SK-MEL-5 (cell line): ENCODE results near the gene ARL15. TPM values are rescaled to one million over a fixed set of nuclear protein-coding genes. Genes with fewer than 3 reads are reported as not detected.

Experiments
- DNase-seq: peaks from one replicate; pipeline ENCODE4 v3.0.0-alpha.2; 2016; ENCODE audit warnings: low read depth, low spot score
- in situ Hi-C: cut with HindIII; loops from 2 replicates; pipeline ENCODE4 v1.10.0; 2016; ENCODE audit warnings: low sequenced_read_pairs, high pct_unique_total_duplicates, low pct_unique_long_range_greater_than_20kb
- total RNA-seq: library from RNA; depleted of rRNA; stranded (reverse); fragments of >200 nt; shearing (Covaris generic); gene quantifications from 2 replicates; pipeline ENCODE4 v1.2.3, GENCODE V29; 2014

Gene ARL15
- total RNA-seq, 1 experiment from 2014 or later = 14.9 TPM

DNA sequence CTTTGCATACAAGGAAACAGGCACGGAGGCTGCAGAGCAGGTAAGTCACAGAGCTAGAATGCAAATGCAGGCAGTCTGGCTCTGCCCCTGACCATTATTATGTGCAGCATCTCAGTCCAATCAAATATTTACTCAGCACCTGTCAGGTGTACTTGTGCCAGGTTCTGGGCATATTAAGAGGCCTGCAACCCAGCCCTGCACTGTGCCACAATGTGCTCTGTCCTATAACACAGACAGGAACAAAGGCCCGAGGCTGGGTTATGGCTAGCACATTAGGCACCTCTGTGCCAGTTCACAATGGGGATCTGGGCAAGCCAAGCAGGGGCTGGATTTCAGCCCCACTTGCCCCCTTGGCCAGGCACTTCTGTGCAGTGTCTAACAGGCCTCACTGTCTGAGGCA, 14.0 kb downstream of the ARL15 start:
- in situ Hi-C loops = no loop called here

DNA sequence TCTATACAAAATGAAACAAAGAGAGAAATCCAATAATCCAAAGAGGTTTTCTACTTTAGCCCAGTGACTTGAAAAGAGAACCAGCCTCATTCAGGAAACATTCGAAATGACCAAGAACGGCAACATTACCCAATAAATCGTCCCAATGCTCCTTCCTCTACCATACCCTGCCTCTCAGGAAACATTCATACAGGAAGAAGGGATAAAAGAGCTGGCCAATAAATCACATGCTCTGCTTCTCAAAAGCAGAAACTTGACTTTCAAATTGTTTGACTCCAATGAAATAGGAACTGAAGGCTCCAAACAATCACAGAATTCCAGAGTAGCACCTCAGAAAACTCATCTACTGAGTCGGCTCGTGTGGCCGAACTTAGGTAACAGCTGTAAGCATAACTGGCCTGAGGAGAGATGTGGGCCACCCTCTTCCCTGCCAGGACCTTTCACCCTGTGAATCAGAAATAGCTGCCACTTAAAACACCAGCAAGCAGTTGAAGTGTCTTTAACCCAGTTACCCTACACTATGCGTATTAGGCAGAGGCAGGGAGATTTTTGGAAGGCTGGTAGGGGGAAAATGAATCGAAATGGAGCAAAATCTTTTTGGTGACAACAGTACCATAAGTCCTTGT, 14.6 kb downstream of the ARL15 start:
- in situ Hi-C loops = no loop called here
- no peak for DNase-seq

More for the DNA sequence above, 14.0 kb downstream of the ARL15 start:
- no peak for DNase-seq

DNA sequence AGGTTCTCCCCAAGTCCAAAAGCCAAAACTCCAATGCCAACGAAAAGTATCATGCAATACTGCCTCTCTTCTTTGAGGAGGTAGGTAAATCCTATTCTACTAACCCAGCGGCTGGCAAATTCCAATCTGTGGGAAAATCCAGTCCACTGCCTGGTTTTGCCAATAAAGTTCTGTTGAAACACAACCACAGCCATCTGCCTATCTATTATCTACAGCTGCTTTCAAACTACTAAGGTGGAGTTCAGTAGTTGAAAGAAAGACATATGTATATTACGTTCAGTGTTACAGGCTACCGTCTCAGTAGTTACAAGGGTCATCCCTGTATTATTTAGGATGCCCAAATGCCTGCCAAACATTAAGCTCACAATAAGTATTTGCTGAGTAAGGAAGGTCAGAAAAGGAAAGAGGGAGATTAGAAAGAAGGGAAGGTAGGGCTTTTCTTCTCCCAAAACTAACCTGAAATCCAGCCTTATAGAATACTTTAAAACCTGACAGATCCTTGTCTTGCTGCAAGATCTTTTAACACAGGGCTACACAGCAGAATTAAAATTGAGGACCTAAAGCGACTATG, 16.2 kb downstream of the ARL15 start:
- no peak for DNase-seq
- in situ Hi-C loops = no loop called here

DNA sequence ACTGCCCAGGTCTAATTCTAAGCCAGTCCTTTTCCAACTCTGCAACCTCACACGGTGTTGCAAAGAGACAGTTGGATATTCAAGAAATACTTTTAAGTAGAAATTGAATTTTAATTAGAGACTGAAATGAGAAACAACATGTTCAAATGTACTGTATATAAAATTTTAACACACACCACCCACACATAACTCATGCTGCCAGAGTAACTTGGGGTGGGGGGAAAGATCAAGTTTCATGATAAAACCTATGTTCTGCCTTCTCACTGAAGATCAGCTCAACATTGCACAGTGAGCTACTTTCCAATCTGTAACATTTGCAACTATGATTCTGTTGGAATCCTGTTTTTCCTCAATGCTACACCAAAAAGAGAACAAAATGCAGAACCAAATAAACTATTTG, 17.5 kb downstream of the ARL15 start:
- DNase-seq = no peak
- in situ Hi-C loops = no loop called here

DNA sequence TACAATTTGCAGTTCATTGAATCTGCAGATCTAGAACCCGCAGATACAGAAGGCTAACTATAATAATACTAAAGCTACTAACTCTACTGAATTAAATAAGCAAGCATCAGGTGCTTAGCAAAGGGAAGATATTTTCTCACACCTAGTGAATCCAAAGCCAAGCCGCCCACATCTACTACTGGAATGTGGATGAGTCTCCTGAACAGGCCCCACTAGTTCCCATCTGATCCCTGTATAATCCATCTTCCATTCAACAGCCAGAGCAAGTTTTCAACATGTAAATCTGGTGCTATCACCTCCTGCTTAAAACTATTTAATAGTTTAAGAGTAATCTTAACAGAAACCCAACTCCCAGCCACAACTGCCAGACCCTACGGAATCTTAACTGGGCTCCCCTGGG, 18.9 kb downstream of the ARL15 start:
- in situ Hi-C loops = no loop called here

DNA sequence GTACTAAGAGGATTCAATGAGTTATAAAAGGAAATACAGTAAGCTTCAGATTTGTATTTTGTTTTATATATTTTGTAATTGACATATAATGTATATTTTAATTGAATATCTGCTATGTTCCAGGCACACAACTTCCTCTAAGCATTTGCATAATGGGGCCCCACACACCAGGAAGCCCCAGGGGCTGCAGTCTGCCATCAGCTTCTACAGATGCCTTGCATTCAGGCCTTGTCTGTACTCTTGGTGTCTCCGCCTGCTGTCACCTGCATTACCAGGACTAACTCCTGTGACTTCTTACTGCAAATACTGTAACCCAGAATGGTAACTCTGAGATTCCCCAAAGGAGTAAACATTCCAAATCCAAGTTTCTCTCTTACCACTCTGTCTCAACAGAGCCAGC, 20.6 kb downstream of the ARL15 start:
- in situ Hi-C loops = no loop called here
- no peak for DNase-seq

More for the DNA sequence above, 18.9 kb downstream of the ARL15 start:
- DNase-seq = no peak

DNA sequence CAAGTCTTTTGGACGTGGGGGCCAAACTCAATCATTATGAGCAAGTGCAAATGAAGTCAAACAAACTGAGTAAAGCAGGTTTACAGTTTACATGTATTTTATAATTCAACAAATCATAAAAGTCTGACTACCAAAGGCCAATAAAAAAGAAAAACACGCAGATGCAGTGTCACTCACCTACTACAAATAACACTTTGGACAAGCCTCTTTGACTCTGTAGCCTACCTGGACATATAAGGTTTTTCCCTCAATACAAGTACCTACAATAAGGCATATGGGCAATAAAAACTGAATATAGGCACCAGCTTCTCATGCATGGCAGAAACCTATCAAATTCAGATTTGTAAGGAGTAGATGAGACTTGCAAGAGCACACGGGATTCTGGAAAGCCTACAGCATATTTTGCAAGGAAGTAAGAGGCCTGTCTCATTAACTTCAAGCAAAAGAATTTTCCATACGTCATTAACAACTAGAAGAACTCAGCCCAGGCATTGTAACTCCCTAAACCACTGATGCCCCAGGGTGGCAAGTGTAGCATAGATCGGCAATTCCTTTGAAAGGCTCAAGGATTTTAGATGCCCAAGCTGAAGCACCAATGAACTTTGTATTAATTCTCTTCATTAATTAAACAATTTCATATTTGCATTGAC, 21.7 kb downstream of the ARL15 start:
- in situ Hi-C loops = no loop called here
- no peak for DNase-seq

DNA sequence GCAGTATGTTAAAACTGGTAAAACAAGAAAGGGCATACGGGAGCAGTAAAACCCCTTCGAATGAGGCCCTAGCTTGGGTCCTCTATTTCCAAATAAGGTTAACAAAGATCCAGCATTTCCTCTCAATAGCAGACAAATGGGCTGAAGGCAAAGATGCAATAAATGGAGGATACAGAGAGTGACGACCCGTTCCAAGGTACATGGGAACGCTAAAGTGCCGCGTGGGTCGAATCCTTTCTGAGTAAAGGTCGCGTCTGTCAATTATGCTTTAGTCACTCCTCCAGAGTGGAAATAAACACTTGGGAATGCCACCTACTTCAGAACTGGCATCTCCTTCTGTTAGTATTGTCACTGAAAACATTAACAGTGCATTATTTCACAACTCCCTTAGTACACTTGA, 24.7 kb downstream of the ARL15 start:
- no peak for DNase-seq
- in situ Hi-C loops = no loop called here

DNA sequence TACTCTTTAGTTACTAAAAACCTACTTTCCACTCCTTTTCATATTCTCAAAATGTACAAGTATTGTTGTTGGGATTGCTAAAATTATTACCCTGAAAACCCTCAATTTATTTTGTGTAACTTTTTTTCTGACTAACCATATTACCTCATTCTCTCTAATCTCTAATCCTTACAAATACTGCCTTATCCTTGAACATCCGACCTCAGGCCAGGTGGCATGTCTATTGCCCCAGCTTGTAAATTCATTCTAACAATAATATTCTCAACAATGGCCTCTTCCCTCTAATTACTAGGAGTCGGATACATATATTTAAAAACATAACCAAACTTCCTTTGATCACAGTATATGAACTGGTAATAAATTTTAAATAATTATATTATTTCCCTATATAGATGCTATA, 25.8 kb downstream of the ARL15 start:
- in situ Hi-C loops = no loop called here
- no peak for DNase-seq

DNA sequence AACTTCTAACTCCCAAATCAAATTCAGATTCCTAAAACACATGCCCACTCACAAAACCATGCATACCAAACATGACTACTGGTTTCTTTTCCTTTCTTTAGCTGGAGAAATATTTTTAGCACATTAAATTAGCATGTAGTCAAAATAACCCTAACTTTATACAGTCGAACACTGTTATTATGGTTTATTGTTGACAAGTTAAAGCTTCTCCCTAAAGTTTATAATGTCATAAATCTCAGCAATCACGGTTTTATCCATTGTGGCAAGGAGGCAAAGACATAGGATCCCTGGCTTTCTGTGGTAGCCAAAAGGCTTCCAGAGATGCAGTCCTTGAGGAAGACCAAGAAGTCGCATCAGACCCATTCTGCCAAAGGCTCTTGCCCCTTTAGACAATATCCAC, 27.5 kb downstream of the ARL15 start:
- no peak for DNase-seq
- in situ Hi-C loops = no loop called here

DNA sequence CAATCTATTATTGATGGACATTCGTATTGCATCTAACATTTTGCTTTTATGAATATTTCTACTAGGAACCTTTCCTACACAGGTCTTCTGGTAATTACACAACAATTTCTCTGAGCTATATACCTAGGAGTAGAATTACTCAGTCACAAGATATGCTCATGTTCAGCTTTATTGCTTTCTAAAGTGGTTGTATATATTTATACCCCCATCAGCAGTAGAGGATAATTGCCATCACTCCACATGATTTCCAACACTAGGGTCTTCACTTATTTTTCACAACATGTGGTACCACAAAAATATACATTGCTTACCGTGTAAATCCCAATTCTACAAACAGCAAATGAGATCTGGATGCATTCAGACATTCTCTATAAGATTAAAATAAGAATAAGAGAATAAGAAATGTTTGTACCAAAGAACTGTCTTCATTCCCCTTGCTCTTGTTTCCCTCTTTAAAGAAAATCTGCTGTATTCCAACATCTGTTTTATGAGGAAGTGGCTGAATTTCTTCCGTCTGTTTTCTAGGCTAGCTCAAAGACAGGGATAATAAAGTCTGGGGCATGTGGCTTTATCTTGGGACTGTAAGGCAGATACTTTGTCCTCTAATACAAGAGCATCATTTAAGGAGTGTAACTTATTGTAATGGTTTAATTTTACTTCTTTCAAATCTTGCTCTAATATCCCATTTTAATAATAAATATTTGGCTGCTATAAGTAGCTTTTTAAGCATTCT, 28.2 kb downstream of the ARL15 start:
- no peak for DNase-seq
- in situ Hi-C loops = no loop called here

DNA sequence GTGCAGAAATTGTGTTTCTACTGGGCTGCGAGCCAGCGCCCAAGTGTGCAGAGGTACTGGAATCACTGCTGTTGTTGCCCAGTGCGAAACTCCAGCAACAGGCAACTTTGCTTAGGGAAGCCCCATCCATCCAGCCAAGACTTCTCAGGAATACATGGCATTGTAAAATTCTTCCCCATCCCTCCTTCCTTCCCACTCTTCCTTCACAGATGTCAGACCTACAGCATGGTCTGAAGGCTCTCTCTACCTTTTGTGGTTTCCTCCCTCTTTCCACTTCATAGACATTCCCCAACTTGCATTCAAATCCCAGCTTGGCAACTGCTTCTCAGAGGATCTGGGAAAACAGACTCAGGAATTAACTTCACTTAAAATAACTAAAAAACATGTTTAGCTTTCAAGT, 30.4 kb downstream of the ARL15 start:
- in situ Hi-C loops = no loop called here
- DNase-seq = no peak

DNA sequence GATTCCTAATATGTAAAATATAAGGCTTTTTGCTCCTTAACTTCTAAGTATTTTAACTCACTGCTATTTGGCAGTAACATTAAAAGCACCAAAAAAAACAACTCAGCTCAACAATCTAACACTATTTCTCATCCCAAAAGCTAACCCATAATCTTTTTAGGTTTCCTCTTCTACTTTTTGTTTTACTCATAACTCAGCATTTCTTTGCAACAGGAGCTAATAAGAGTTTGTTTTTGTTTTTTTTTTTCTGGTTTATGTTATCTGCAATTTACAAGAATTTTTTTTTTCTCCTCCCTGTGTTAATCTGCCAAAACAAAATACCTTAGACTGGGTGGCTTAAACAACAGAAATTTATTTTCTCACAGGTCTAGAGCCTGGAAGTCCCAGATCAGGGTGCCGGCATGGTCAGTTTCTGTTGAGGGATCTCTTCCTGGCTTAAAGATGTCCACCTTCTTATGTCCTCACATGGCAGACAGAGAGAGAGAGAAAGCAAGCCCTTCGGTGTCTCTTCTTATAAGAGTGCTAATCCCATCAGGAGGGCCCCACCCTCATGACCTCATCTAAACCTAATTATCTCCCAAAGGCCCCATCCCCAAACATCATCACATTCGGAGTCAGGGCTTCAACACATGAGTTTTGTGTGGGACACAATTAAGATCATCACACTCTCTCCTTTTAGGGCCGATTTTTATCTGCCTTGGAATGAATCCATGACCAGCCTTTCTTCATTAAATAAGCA, 31.2 kb downstream of the ARL15 start:
- in situ Hi-C loops = no loop called here
- DNase-seq = no peak

DNA sequence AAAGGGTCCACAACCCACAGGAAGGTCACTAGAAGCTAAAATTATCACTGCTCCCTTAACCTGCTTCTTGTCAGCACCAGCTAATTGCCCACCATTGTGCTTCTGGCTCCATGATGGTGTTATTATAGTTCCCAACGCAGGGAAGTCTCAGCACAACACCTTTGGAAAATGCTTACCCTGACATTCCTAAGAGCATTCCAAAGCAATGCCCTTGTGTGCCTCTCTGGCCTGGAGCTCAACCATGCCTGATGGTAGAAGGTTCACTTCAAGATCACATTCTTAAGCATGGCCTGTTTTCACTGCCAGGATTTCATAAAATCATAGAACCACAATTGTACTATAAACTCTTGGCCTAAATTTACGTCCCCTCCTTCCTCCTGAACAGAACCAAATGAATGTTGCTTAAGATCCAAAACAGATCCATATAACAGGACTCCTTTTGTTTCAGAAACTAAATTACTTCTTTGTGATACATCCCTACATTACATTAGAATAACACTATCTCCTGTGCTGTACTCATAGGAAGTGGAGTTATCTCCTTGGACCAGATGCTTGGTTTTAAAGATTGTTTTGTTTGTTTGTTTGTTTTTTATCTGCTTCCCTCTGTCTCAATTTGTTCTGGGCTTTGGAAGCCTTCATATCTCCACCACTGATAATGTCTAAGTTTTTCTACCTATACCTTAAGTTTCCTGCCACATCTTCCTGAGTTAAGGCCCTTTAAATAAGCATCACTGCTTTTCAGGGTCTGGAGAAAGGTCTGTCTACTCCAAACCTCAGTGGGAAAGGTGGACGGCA, 32.1 kb downstream of the ARL15 start:
- in situ Hi-C loops = no loop called here
- DNase-seq = peak; percentile 79

DNA sequence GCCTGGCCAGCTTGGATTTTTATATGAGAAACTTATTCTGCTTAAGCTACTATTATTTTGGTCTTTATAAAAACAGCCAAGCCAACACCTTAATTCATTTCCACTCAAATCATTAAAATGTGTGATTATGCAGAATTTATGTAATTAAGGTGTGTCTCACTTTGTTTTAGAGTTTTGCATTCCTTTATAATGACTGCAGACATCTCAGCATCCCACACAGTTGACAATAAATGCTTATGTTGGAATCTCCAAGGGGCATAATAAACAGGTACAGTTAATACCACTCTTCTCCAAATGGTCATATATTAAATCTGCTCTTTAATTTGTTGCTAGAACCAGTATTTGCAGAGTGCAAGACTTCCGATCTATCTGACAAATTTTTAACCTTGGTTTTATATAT, 34.3 kb downstream of the ARL15 start:
- DNase-seq = no peak
- in situ Hi-C loops = no loop called here

DNA sequence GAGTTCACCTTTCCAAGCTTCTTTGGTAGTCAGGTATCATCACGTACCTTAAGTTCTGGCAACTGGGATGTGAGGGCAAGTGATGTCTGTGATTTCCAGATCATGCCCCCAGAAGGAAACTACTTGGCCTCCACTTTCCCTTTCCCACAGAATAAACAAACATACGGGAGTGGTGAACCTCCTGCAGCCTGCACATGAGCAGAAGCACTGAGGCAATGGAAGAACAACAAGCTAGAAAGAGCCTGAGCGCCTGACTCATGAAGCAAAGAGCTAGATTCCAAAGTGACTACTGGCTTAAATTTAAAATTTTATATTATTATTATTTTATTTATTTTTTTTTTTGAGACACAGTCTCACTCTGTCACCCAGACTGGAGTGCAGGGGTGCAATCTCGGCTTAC, 35.0 kb downstream of the ARL15 start:
- in situ Hi-C loops = no loop called here

DNA sequence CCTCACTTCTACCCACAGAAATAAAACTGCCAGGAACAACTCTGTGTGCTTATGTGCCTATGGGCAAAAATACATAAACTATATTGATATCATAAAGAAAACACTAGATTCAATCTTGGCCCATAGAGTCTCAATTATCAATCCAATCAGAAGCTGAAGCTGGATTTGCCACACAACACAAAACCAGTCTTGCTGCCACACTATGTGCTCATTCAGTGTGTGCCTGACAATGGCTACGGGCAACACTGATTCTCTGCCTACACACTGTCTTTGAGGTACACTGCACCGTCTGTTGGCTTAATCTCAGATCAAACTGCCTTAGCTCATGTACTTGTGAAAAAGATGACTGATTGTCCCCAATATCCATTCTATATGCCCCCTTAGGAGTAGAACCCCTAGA, 35.4 kb downstream of the ARL15 start:
- no peak for DNase-seq
- in situ Hi-C loops = no loop called here

More for the DNA sequence above, 35.0 kb downstream of the ARL15 start:
- no peak for DNase-seq
